H1 (cell line): ENCODE results near the gene USP43.

ENCODE experiments used
- FOSL1 ChIP-seq: IDR thresholded peaks from 2 replicates; pipeline ENCODE4 v1.6.1; 2011; ENCODE audit warnings: mild to moderate bottlenecking, low read depth, low read length, moderate library complexity; ENCODE audit not compliant: insufficient read depth
- GTF2F1 ChIP-seq: IDR thresholded peaks from 2 replicates; pipeline ENCODE4 v1.6.1; 2012; ENCODE audit warnings: low read depth, low read length, improper control_type of control experiment, borderline replicate concordance
- RNF2 ChIP-seq: fragments of 200-900, 300-1000 bp; sonication (generic); IDR thresholded peaks from 2 replicates; pipeline ENCODE4 v1.7.1; 2016; ENCODE audit warnings: borderline replicate concordance, low read depth, mild to moderate bottlenecking, antibody characterized with exemption, low read length; ENCODE audit not compliant: poor library complexity, severe bottlenecking; ENCODE audit errors: missing control alignments
- SP1 ChIP-seq: IDR thresholded peaks from 2 replicates; pipeline ENCODE4 v1.6.1; 2011; ENCODE audit warnings: low read depth, low read length
- SP2 ChIP-seq: IDR thresholded peaks from 2 replicates; pipeline ENCODE4 v1.6.1; 2012; ENCODE audit warnings: mild to moderate bottlenecking, low read length, inconsistent platforms
- TF ChIP-seq, protein P1 (sequence below), 3 experiments: IDR thresholded peaks; 1 replicate in 2 of 3; 2 replicates in 1 of 3; pipeline versions ENCODE4 v1.5.1 to v1.6.1; 2011; ENCODE audit warnings: low read length in 3 of 3, mild to moderate bottlenecking in 3 of 3, inconsistent platforms in 2 of 3, low read depth in 1 of 3, moderate library complexity in 1 of 3; ENCODE audit not compliant: insufficient read depth in 1 of 3; ENCODE audit errors: control extremely low read depth in 1 of 3

DNA sequence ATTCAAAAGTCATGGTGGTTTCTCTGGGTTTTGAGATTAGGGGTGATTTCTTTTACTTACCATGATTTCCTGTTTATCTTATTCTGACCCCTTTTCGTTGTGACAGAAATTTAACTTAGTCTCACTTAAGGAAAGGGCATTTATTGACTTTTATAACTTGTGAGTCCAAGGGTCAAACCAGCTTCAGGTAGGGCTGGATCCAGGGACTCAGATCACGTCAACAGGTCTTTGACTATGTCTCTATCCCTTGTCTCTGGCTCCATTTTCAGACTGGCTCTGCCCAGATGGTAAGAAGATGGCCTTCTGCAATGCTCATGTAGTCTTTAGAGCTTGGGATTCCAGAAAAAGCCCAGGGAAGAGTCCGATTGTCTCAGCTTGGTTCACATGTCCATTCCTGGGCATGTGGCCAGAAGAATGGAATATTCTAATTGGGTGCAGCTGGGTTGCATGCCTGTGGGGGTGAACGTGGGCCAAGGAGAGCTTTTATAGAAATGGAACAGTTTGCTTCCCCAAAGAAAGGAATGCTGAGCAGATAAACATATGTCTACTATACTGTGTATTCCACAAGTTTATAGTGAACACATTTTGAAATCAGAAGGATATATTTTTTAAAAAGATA lies 13.4 kb downstream of the USP43 start:
- TF ChIP-seq SP1 (no peak), RNF2 (no peak), GTF2F1 (no peak), SP2 (no peak), FOSL1 (no peak)
- TF ChIP-seq, protein P1, sequence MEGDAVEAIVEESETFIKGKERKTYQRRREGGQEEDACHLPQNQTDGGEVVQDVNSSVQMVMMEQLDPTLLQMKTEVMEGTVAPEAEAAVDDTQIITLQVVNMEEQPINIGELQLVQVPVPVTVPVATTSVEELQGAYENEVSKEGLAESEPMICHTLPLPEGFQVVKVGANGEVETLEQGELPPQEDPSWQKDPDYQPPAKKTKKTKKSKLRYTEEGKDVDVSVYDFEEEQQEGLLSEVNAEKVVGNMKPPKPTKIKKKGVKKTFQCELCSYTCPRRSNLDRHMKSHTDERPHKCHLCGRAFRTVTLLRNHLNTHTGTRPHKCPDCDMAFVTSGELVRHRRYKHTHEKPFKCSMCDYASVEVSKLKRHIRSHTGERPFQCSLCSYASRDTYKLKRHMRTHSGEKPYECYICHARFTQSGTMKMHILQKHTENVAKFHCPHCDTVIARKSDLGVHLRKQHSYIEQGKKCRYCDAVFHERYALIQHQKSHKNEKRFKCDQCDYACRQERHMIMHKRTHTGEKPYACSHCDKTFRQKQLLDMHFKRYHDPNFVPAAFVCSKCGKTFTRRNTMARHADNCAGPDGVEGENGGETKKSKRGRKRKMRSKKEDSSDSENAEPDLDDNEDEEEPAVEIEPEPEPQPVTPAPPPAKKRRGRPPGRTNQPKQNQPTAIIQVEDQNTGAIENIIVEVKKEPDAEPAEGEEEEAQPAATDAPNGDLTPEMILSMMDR (IDR thresholded peaks at IDR 0.05; ENCODE audit: control extremely low read depth in 1 of 3, insufficient read depth in 1 of 3, low read depth in 1 of 3, low read length in 3 of 3) = no peak
